Measurements from ENCODE around the gene MAP3K10.

Gene MAP3K10

GRCh38 chr19:40234429-40235237 lies 43.4 kb downstream of the MAP3K10 start:
- DNase-seq: no peak

DNA sequence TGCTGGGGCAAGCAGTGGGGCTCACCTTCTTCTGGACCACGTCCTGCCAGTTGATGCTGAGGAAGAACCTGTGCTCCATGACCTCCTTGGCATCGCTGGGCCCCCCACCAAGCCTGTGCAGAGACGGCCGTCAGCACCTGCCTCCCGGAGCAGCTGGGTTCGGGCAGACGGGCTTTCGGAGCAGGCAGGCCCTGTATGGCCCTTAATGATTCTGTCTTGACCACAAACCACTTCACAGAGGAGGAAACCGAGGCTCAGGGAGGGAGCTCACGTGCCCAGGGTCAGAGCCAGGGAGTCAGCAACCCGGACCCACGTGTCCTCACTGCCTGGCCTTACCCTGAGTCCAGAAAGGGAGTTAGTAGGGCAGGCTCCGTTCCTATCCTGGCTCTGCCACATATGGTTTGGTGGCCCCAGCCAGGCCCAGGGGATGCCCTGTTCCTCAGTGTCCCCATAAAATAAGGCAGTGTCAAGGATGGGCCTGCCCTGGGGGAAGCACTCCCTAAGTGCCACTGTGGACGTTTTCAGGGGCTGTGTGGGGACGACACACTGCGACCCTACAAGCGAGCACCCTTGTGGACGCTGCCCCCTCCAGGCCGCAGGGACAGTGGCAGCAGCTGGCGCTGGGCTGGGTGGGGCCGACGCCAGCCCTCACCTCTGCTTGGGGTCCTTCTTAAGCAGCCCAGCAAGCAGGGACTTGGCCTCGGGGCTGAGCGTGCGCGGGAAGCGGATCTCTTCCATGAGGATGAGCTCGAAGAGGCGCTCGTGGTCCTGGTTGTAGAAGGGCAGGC lies 44.2 kb downstream of the MAP3K10 start:
- DNase-seq: no peak

GRCh38 chr19:40236026-40236355 lies 44.8 kb downstream of the MAP3K10 start:
- DNase-seq: no peak

DNA sequence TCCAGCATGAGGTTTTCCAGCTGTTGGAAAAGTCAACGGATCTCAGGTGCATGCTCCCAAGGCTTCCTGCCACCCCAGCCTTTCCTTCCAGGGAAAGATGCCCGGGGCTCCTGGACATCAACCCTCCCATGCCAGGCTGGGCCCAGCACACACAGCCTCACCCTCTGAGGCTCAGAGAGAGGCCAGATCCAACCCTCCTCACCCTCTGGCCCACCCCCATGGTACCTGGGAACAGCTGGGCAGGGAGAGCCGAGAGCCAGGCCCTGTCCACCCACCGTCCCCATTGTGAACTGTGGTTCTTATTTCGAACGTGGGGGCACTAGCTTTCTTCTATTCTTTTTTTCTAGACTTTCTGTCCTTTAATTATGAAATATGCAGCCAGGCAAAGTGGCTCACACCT lies 45.1 kb downstream of the MAP3K10 start:
- no peak for DNase-seq

GRCh38 chr19:40237791-40238190 lies 46.6 kb downstream of the MAP3K10 start:
- no peak for DNase-seq

GRCh38 chr19:40238775-40239174 lies 47.5 kb downstream of the MAP3K10 start:
- DNase-seq: no peak

DNA sequence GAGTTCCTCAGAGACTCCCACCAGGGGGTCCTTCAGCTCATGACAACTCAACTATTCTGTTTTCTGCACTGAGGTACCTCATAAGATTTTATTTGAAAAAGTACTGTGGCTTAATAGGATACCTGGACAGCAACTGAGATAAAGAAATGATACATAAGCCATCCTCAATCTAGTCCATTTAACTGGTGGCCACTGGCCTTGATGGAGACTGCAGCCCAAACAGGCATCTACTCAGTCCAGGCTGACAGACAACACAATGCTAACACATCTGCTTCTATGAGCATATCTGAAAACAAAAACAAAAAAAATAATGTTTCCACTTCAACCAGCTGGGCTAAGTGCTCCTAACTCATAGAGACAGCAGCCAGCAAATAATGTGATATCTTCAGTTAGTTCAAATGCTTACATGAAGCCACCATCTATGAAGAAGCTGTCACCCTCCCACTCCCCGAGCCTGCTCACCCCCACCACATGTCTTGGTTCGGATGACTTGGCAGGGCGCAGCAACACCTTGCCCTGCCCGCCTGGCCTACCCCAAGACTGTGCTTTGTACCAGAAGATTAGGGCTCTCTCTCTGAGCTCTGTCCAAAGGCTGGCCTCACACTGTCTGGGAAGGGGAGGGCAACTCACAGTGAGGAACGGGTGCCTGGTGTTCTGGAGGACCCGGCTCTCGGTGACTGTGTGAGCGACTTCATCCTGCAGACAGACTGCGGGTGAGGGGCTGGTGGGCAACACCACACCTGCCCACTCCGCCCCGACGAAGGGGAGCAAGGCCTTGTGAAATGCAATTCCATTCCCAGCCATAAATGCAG lies 48.4 kb downstream of the MAP3K10 start:
- DNase-seq: no peak

GRCh38 chr19:40240332-40240731 lies 49.1 kb downstream of the MAP3K10 start:
- no peak for DNase-seq

DNA sequence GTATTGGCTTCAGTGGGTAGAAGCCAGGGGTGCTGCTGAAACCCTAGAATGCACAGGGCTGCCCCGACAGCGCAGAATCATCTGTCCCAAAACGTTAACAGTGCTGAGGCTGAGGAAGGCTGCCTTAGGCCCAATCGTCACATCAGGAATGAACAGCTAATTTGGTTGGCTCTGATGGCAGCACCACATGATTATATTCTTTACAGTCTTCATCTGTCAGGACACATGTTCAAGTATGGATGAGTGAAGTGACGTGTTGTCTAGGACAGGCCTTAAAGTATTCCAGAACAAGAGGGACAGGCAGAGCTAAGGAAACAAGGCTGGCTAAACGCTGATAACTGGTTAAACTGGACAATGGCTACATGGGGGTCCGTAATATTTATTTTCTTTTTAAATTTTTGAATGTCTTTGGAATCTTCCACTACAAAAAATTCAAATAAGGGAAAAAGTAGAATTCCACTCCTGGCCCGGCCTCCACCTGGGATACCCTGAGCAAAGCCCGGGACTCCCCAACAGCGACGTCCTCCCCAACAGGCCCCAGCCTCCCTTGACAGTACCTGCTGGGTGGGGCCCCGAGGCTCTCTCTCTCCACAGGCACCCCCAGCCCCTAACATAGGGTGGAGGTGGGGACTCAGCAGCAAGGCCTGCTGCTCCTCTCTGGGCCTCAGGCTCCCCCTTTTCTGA lies 50.0 kb downstream of the MAP3K10 start:
- no peak for DNase-seq

DNA sequence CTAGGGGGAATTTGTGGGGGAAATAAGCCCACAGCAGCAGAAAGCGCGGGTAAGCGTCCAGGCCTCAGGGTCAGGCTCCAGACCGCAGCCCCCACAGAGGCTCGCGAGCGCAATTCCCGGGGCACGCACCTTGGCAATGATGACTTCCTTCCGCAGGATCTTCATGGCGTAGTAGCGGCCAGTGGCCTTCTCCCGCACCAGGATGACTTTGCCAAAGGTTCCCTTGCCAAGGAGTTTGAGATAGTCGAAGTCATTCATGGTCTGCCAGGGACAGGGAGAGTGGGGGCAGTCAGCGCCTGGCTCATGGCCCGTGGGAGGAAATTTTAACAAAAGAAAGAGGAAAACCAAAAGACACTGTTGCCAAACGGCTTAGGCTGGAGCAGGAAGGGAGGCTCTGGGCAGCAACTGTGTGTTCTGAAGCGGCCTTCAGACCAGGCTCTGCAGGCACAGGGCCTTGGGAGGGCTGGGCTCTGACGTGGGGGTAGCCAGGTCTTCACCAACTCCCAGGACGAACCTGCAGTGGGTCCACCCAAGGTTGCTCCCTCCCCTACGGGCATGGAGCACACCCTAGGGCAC lies 50.7 kb downstream of the MAP3K10 start:
- no peak for DNase-seq

DNA sequence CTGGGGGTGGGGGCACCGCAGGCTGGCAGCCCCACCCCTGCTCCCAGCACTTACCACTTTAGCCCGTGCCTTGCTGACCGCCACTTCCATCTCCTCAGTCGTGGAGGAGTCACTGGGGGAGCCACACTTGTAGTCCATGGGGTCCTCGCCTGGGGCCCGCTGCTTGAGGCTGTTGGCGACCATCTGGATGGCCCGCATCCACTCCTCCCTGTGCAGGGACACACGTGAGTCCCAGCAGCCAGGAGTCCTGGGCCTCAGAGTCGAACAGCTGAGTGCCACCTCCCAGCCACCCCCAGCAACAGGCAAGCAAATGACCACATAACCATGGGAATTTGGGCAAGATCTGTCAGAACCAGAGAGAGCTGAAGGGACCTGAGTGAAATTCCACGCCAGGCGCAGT lies 51.3 kb downstream of the MAP3K10 start:
- no peak for DNase-seq

GRCh38 chr19:40243181-40243580 lies 52.0 kb downstream of the MAP3K10 start:
- no peak for DNase-seq

- DNase-seq: no peak
Observed at GRCh38 chr19:40244579-40245317, 53.5 kb downstream of the MAP3K10 start.

GRCh38 chr19:40245506-40246128 lies 54.4 kb downstream of the MAP3K10 start:
- no peak for DNase-seq

DNA sequence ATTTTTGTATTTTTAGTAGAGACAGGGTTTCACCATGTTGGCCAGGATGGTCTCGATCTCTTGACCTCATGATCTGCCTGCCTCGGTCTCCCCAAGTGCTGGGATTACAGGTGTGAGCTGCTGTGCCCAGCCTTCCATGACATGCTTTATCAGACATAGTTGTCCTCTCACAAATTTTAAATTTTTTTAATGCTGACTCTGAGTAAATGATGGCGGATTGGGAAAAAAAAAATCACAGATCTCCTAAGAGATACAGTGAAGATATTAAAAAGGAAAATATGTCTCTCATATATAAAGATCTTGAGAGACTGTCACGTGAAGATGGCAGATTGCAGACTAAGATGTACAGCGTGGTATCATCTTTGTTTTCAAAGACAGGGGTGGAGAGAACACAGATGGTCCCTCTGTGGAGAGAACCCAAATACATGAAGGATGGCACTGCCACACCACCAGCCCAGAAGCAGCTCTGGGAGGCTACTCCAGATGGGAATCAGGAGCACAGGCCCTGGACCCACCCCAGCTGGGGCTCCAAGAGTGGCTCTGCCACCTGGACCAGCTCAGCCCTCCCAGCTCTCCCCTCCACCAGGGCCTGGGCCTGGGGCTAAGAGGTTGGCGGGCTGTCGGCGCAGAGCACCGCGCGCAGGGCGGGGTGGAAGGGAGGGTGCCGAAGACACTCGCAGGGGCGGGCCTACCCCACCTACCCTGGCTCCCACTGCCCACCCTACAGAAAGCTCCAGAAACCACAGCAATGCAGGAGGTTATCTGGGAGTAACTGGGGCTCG lies 55.3 kb downstream of the MAP3K10 start:
- no peak for DNase-seq

GRCh38 chr19:40247178-40247577 lies 56.0 kb downstream of the MAP3K10 start:
- DNase-seq: no peak

GRCh38 chr19:40247735-40248262 lies 56.6 kb downstream of the MAP3K10 start:
- DNase-seq: no peak

- no peak for DNase-seq
Observed at GRCh38 chr19:40249201-40249600, 58.0 kb downstream of the MAP3K10 start.

GRCh38 chr19:40249781-40250180 lies 58.6 kb downstream of the MAP3K10 start:
- no peak for DNase-seq

DNA sequence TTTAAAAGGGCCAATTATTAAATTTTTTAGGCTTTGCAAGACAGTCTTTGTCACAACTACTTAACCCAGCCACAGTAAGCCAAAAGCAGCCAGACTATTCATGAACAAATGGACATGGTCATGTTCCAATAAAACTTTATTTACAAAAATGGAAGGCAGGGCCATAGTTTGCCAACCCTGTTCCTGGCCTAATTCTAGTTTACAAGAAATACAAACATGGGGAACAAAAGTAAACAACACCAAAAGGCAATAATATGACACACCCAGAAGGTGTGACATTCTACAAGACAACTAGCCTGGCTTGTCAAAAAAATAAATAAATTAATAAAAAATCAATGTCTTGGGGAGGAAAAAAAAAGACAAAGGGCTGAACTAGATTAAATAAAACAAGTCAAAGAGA lies 60.0 kb downstream of the MAP3K10 start:
- no peak for DNase-seq
